ENCODE data around the gene LRCH1.
A peak's percentile ranks its signal among the peaks of the same experiment; 100 is the strongest.

Gene LRCH1

DNA sequence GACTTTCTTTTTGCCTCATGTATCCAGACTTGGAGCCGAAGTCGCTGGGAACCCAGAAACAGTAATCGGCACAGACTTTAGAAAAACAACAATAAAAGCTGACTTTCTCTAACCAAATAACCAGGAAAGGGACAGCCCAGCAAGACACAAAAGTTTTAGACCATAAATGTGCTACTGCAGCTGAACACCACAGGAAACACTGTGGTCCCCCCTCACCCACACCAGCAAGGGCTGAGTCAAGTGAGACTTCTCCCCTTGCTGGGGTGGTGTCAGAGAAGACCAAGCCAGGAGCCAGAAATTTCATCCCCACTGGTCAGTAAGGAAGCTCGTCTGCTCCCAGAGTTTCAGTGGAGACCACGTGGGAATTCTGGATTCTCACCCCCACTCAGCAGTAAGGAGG is 173.4 kb downstream of the LRCH1 start:
- H3K4me3 ChIP-seq (ENCODE audit: control insufficient read depth, low read depth, low read length): no peak overlapping the region
- TF ChIP-seq, protein P1, sequence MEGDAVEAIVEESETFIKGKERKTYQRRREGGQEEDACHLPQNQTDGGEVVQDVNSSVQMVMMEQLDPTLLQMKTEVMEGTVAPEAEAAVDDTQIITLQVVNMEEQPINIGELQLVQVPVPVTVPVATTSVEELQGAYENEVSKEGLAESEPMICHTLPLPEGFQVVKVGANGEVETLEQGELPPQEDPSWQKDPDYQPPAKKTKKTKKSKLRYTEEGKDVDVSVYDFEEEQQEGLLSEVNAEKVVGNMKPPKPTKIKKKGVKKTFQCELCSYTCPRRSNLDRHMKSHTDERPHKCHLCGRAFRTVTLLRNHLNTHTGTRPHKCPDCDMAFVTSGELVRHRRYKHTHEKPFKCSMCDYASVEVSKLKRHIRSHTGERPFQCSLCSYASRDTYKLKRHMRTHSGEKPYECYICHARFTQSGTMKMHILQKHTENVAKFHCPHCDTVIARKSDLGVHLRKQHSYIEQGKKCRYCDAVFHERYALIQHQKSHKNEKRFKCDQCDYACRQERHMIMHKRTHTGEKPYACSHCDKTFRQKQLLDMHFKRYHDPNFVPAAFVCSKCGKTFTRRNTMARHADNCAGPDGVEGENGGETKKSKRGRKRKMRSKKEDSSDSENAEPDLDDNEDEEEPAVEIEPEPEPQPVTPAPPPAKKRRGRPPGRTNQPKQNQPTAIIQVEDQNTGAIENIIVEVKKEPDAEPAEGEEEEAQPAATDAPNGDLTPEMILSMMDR (conservative IDR thresholded peaks at IDR 0.05; ENCODE audit: control insufficient read depth, insufficient read depth, low read depth, low read length): no peak
- no peak for DNase-seq (ENCODE audit: low read depth)

DNA sequence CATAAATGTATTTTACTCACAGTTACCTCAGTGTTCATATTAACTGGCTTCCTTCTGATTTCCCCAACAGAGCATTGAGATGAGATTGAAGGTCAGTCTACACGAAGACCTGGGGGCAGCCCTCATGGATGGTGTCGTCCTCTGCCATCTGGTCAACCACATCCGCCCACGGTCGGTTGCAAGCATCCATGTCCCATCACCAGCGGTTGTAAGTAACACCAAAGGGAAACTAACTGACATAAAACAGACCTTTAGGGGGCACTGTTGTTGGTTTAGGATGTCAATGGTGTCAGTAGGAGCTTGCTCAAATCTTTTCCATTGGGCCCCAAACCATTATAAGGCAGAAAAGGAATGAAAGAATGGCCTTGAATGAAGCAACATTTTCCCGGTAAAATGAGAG is 175.8 kb downstream of the LRCH1 start:
- TF ChIP-seq, protein P1 (conservative IDR thresholded peaks at IDR 0.05; ENCODE audit: control insufficient read depth, insufficient read depth, low read depth, low read length): peak; percentile 20
- H3K4me3 ChIP-seq (ENCODE audit: control insufficient read depth, low read depth, low read length): no peak overlapping the region
- DNase-seq (ENCODE audit: low read depth): peak; percentile 31

DNA sequence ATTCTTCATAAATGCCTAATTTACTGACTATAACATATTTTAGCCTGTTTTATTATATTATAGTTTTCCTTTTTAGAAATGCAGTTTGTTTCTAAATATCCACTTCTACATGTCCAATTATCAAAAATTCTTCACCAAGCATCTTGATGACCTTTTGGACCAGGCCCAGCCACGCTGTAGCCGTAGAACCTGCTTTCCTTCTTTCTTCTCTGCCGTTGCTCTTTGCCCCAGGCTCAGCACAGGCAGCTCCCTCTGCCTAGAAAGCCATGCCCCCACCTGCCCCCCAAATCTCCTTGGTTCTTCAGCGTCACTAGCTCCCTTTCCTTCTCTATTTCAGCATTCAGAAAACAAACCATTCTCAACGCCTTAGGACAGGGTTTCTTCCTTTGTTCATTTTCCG is 178.6 kb downstream of the LRCH1 start:
- H3K4me3 ChIP-seq (ENCODE audit: control insufficient read depth, low read depth, low read length): no peak overlapping the region
- TF ChIP-seq, protein P1 (conservative IDR thresholded peaks at IDR 0.05; ENCODE audit: control insufficient read depth, insufficient read depth, low read depth, low read length): no peak
- DNase-seq (ENCODE audit: low read depth): no peak

DNA sequence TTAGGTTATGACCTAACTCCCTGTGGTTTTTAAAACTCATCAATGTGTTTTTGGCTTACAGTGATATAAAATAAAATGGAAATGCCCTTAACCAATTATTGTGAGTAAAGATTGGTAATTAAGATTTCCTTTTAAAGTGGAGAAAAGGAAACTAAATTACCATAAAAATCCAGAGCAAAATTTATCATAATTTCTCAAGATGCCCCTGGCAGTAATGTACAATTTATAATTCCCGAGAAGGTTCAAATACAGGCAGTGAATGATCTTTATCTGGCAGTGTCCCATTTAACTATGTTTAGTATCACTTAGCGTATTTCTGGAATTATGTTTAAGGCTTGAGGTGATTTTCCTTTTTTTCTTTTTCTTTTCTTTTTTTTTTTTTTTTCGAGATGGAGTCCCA is 182.5 kb downstream of the LRCH1 start:
- no peak overlapping the region for H3K4me3 ChIP-seq (ENCODE audit: control insufficient read depth, low read depth, low read length)
- no peak for DNase-seq (ENCODE audit: low read depth)
- TF ChIP-seq, protein P1 (conservative IDR thresholded peaks at IDR 0.05; ENCODE audit: control insufficient read depth, insufficient read depth, low read depth, low read length): no peak

DNA sequence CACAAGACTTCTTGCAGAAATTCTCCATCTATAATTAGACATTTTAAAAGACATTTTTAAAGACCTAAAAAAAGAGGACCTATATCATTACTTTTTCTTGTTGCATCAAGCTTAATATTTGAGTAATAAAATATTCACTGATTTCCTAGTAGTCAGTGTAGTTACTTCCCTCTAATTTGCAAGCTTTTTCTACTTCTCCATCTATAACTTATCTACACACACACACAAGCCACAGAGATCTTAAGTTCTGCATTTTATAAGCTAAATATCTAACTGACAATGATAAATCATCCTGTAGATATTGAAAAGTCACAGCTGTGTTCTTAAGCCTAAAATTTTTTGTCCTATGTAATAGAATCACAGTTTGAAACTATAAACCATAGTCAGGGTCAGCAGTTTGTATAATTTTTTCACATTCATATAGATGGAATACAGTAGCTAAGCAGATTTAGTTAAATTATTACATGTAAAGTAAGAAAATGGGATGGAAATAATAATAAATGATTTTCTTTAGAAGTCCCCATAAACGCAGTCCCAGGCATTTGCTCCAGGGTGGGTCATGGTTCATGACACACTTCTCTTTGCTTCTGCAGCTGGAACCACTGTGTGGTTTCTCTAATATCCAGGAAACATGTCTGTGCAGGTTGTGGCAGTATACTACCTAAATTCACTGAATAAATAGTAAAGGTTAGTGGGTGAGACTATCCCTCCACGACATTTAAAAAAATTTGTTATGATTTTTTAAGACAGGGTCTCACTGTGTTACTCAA is 183.8 kb downstream of the LRCH1 start:
- TF ChIP-seq, protein P1 (conservative IDR thresholded peaks at IDR 0.05; ENCODE audit: control insufficient read depth, insufficient read depth, low read depth, low read length): no peak
- no peak for DNase-seq (ENCODE audit: low read depth)
- no peak overlapping the region for H3K4me3 ChIP-seq (ENCODE audit: control insufficient read depth, low read depth, low read length)

DNA sequence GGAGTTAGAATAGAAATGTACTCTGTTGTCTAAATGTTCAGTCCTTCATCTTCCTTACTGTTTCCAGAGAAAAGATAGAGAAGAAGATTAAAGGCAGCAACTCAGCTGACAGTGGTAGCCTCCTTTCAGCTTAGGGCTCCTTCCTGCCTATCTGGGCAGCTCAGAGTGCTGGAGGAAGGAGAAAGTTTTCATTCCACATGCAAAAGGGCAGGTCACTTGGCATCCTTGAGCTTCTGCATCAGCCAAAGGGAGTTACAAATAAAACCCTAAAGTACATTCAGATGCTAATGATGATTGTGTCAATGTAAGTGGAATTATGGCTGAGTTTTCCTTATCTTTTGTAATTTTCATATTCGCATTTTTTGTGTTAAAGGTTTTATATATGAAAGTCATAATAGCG is 185.1 kb downstream of the LRCH1 start:
- TF ChIP-seq, protein P1 (conservative IDR thresholded peaks at IDR 0.05; ENCODE audit: control insufficient read depth, insufficient read depth, low read depth, low read length): no peak
- H3K4me3 ChIP-seq (ENCODE audit: control insufficient read depth, low read depth, low read length): no peak overlapping the region
- DNase-seq (ENCODE audit: low read depth): no peak

All from fibroblast of mammary gland (primary cell).